ENCODE results near the gene ZFYVE21.

Gene ZFYVE21

GRCh38 chr14:103705118-103705503, 10.5 kb upstream of the ZFYVE21 start:
- Histone ChIP-seq H3K27ac (ENCODE audit: insufficient read depth, low read length, poor library complexity, severe bottlenecking) (no peak overlapping the region), H3K4me1 (ENCODE audit: control insufficient read depth, insufficient read depth, low read length, poor library complexity, severe bottlenecking) (no peaks in the 10 kb centered on the region), H3K4me3 (ENCODE audit: insufficient read depth, low read depth, low read length, poor library complexity, severe bottlenecking) (no peak overlapping the region), H3K27me3 (replicated peaks; ENCODE audit: control insufficient read depth, insufficient read depth, low read length, poor library complexity, severe bottlenecking) (no peaks in the 10 kb centered on the region), H3K9me3 (ENCODE audit: control insufficient read depth, low read length) (no peaks in the 10 kb centered on the region), H3K36me3 (ENCODE audit: control insufficient read depth, insufficient read depth, low read length) (peaks cover 19% of the 10 kb centered on the region)
- no peak for DNase-seq

DNA sequence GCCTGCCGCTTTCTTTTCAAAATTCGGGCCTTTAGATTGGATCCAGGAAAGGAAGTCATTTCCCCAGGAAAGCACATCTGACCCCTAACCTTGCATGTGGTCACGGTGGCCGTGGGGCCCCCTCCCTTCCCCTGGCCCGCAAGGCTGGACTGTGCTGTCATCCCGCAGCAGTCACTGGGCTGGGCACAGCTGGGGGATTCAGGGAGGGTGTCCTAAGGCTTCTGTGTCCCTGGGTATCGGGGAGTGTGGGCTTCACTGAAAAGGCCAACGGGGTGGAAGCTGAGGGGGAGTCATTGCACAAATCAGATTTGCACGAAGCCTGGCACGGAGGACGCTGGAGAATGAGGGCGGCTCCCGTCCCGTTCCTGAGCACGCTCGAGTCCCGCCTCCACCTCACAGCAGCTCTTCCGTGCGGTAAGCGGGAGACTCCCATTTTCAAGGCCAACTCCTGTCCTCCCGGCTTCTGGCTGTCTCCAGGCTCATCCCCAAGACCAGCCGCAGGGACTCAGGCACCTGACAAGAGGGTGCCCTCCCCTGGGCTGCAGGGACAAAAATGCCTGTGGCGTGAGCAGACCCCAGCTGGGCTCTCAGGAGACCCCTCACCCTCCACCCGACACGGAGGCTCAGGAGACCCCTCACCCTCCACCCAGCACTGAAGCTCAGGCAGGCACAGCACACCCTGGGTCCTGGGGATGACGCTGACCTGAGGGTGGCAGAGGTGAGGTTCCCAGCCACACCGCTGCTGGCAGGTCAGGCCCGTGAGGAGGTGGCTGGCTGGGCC, 9.9 kb upstream of the ZFYVE21 start:
- Histone ChIP-seq H3K36me3 (ENCODE audit: control insufficient read depth, insufficient read depth, low read length) (peaks cover 13% of the 10 kb centered on the region), H3K27ac (ENCODE audit: insufficient read depth, low read length, poor library complexity, severe bottlenecking) (no peak overlapping the region), H3K4me1 (ENCODE audit: control insufficient read depth, insufficient read depth, low read length, poor library complexity, severe bottlenecking) (no peaks in the 10 kb centered on the region), H3K4me3 (ENCODE audit: insufficient read depth, low read depth, low read length, poor library complexity, severe bottlenecking) (no peak overlapping the region), H3K27me3 (replicated peaks; ENCODE audit: control insufficient read depth, insufficient read depth, low read length, poor library complexity, severe bottlenecking) (no peaks in the 10 kb centered on the region), H3K9me3 (ENCODE audit: control insufficient read depth, low read length) (no peaks in the 10 kb centered on the region)
- DNase-seq: no peak

- Histone ChIP-seq H3K27ac (ENCODE audit: insufficient read depth, low read length, poor library complexity, severe bottlenecking) (no peak overlapping the region), H3K36me3 (ENCODE audit: control insufficient read depth, insufficient read depth, low read length) (peaks cover 9% of the 10 kb centered on the region)
Measured at GRCh38 chr14:103706551-103707328, 8.9 kb upstream of the ZFYVE21 start.

DNA sequence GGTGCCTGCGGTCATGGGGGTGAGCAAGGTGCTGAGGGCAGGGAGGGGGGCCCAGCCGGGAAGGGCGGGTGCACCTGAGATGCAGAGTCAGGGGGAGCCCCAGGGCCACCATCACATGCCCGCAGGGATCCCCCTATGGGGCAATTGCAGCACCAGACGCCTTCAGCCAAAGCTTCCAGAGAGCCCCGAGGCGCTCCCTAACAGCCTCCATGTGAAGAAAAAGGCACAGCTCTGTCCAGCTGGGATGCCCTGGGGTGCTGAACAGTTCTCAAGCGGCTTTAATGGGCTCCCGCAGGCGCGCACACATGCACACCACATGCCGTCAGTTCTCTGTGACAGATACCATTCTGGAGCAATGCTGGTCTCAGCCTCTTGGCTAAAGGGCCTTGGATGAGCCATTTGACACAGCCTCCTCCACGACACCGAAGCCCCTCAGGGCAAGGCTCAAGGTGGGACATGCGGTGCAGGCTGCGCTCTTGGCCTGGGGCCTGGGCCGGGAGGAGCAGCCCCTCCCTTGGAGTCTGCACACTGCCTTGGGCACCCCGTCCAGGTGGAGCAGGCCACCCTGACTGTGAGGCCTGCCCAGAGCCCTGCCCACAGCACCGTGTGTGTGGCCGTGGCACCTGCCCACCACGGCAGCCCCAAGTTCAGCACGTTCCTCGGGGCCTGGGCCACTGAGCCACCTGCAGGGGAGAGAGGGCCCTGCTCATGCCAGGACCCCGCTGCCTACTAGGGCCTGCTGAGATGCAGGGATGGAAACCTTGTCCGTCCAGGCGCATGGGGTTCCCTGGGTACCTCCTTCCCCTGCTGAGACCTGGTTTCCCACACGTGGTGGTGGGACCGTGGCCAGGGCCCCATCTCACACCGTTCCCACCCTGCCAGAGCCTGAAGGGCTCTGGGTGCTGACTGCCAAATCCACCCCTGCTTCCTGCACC, 8.0 kb upstream of the ZFYVE21 start:
- Histone ChIP-seq H3K27me3 (replicated peaks; ENCODE audit: control insufficient read depth, insufficient read depth, low read length, poor library complexity, severe bottlenecking) (no peaks in the 10 kb centered on the region), H3K9me3 (ENCODE audit: control insufficient read depth, low read length) (no peaks in the 10 kb centered on the region), H3K4me3 (ENCODE audit: insufficient read depth, low read depth, low read length, poor library complexity, severe bottlenecking) (no peak overlapping the region), H3K27ac (ENCODE audit: insufficient read depth, low read length, poor library complexity, severe bottlenecking) (no peak overlapping the region), H3K36me3 (ENCODE audit: control insufficient read depth, insufficient read depth, low read length) (peaks cover 9% of the 10 kb centered on the region), H3K4me1 (ENCODE audit: control insufficient read depth, insufficient read depth, low read length, poor library complexity, severe bottlenecking) (no peaks in the 10 kb centered on the region)
- DNase-seq: no peak

More at GRCh38 chr14:103706551-103707328, 8.9 kb upstream of the ZFYVE21 start:
- Histone ChIP-seq H3K4me1 (ENCODE audit: control insufficient read depth, insufficient read depth, low read length, poor library complexity, severe bottlenecking) (no peaks in the 10 kb centered on the region), H3K4me3 (ENCODE audit: insufficient read depth, low read depth, low read length, poor library complexity, severe bottlenecking) (no peak overlapping the region), H3K9me3 (ENCODE audit: control insufficient read depth, low read length) (no peaks in the 10 kb centered on the region), H3K27me3 (replicated peaks; ENCODE audit: control insufficient read depth, insufficient read depth, low read length, poor library complexity, severe bottlenecking) (no peaks in the 10 kb centered on the region)
- DNase-seq: no peak

GRCh38 chr14:103708750-103709187, 6.8 kb upstream of the ZFYVE21 start:
- H3K27ac ChIP-seq (ENCODE audit: insufficient read depth, low read length, poor library complexity, severe bottlenecking): no peak overlapping the region
- H3K36me3 ChIP-seq (ENCODE audit: control insufficient read depth, insufficient read depth, low read length): peaks cover 6% of the 10 kb centered on the region
- H3K4me3 ChIP-seq (ENCODE audit: insufficient read depth, low read depth, low read length, poor library complexity, severe bottlenecking): no peak overlapping the region
- H3K27me3 ChIP-seq (replicated peaks; ENCODE audit: control insufficient read depth, insufficient read depth, low read length, poor library complexity, severe bottlenecking): no peaks in the 10 kb centered on the region
- no peak for DNase-seq
- no peaks in the 10 kb centered on the region for H3K4me1 ChIP-seq (ENCODE audit: control insufficient read depth, insufficient read depth, low read length, poor library complexity, severe bottlenecking)
- no peaks in the 10 kb centered on the region for H3K9me3 ChIP-seq (ENCODE audit: control insufficient read depth, low read length)

- Histone ChIP-seq H3K27ac (ENCODE audit: insufficient read depth, low read length, poor library complexity, severe bottlenecking) (no peak overlapping the region), H3K4me3 (ENCODE audit: insufficient read depth, low read depth, low read length, poor library complexity, severe bottlenecking) (no peak overlapping the region), H3K4me1 (ENCODE audit: control insufficient read depth, insufficient read depth, low read length, poor library complexity, severe bottlenecking) (no peaks in the 10 kb centered on the region), H3K27me3 (replicated peaks; ENCODE audit: control insufficient read depth, insufficient read depth, low read length, poor library complexity, severe bottlenecking) (no peaks in the 10 kb centered on the region), H3K36me3 (ENCODE audit: control insufficient read depth, insufficient read depth, low read length) (peaks cover 3% of the 10 kb centered on the region), H3K9me3 (ENCODE audit: control insufficient read depth, low read length) (no peaks in the 10 kb centered on the region)
- no peak for DNase-seq
Measured at GRCh38 chr14:103709814-103710213, 5.8 kb upstream of the ZFYVE21 start.

DNA sequence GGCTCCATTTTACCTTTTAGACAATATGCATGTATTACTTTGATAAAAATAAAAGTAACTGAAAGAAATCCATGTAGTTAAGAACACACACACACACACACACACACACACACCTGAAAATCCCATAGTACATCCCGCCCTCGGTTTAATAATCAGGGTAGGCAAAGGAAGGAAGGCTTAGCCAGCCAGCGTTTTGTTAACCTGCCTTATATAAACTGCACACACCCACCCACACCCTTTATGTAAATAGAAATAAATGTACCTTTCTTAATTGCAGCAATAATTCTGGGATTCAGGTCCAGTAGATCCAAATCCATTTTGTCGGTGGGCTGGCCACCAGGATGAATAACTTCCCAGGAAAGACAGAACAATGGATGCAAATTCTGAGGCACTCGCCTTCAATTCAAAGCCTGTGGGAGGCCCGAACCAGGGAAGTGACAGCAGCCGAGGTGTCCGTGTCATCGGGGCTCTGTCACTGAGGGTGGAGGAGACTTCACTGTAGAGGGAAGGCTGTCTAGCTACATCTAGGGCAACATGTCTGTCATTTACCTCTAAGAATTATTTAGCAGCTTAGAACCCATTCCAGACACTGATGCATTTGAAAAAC, 4.7 kb upstream of the ZFYVE21 start:
- Histone ChIP-seq H3K4me3 (ENCODE audit: insufficient read depth, low read depth, low read length, poor library complexity, severe bottlenecking) (no peak overlapping the region), H3K27ac (ENCODE audit: insufficient read depth, low read length, poor library complexity, severe bottlenecking) (no peak overlapping the region), H3K4me1 (ENCODE audit: control insufficient read depth, insufficient read depth, low read length, poor library complexity, severe bottlenecking) (no peaks in the 10 kb centered on the region), H3K9me3 (ENCODE audit: control insufficient read depth, low read length) (no peaks in the 10 kb centered on the region), H3K36me3 (ENCODE audit: control insufficient read depth, insufficient read depth, low read length) (peaks cover 3% of the 10 kb centered on the region), H3K27me3 (replicated peaks; ENCODE audit: control insufficient read depth, insufficient read depth, low read length, poor library complexity, severe bottlenecking) (no peaks in the 10 kb centered on the region)
- no peak for DNase-seq

GRCh38 chr14:103711516-103712431, 3.8 kb upstream of the ZFYVE21 start:
- no peak for DNase-seq
- peaks cover 6% of the 10 kb centered on the region for H3K4me1 ChIP-seq (ENCODE audit: control insufficient read depth, insufficient read depth, low read length, poor library complexity, severe bottlenecking)
- no peak overlapping the region for H3K4me3 ChIP-seq (ENCODE audit: insufficient read depth, low read depth, low read length, poor library complexity, severe bottlenecking)
- no peaks in the 10 kb centered on the region for H3K36me3 ChIP-seq (ENCODE audit: control insufficient read depth, insufficient read depth, low read length)
- H3K27ac ChIP-seq (ENCODE audit: insufficient read depth, low read length, poor library complexity, severe bottlenecking): no peak overlapping the region
- H3K27me3 ChIP-seq (replicated peaks; ENCODE audit: control insufficient read depth, insufficient read depth, low read length, poor library complexity, severe bottlenecking): no peaks in the 10 kb centered on the region
- H3K9me3 ChIP-seq (ENCODE audit: control insufficient read depth, low read length): no peaks in the 10 kb centered on the region

All from effector memory CD4-positive, alpha-beta T cell (primary cell).